HG03103 (cell line): ENCODE results near the gene DOC2A.
A peak's percentile ranks its signal among the peaks of the same experiment; 100 is the strongest.

Source experiments
- ATAC-seq: cut with Tn5 transposase; IDR thresholded peaks from one replicate; pipeline ENCODE4 v1.9.1; 2021; ENCODE audit warnings: low read depth; ENCODE audit not compliant: unreplicated experiment

The DOC2A gene

DNA sequence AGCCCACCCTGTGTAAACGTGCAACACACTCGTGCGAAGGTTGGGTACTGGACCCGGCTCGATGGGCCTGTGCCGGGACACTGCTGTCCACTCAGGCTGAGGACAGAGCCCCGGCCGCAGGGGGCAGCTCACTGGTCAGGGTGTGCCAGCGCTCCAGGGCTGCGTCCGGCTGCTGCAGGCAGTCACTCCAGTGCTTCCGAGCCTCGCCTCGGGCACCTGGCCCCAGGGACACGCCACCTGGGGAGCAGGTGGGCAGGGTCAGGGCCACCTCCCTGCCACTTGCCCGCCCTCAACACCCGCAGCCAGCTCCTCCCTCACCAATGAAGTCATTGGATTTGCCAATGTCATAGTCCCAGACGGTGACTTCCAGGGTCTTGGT is 4.7 kb downstream of the DOC2A start:
- ATAC-seq = no peak

DNA sequence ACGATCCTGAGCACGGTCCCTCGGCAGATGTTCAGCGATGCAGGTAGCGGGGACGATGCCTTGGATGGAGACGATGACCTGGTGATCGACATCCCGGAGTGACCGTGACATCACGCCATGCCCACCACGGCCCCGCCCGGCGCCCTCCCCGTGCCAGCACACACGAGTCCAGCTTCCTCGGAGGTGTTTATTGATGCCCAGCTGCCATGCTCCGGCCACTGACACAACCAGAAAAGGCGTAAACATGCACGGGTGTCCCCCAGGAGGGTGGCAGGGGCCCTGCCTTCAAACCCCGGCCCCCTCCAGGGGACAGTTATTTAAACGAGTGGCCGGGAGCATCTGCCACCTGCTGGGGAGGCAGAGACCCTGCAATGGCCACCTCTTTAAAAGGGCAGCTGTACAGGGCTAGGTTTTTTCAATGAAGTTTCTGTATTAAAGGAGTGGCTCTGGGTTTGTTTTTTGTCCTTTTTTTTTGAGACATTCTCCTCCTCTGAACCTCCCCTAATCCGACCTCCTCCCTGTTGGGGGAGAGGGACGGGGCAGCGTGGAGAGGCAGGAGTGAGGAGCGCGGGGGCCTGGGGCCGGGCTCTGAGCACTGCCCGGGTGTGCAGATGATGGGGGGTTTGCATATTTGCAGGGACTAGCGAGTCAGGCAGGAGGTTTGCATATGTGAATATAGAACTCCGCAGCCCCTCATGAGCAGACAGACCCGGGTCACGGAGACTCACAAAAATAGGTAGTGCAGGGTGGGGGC is 5.3 kb downstream of the DOC2A start:
- ATAC-seq = no peak

DNA sequence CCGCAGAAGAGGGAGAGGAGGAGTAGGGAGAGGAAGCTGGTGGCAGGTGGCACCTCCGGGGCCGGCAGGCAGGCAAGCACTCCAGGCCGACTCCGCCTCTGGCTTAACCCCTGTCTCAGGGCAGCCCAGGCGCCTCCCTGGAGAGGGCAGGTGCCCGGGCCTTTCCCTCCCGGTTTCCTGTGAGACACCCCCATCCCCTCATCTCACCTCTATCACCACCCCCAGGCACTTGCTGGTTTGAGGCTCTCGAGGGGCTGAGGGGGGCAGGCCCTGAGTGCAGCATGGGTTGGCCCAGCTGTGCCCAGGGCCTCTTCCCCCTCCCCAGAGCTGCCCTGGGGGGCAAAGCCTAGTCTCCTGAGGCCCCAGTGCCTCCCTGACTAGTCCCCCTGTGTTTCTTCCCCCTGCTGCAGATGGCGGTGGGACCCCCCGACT is 6.0 kb downstream of the DOC2A start:
- ATAC-seq = no peak

DNA sequence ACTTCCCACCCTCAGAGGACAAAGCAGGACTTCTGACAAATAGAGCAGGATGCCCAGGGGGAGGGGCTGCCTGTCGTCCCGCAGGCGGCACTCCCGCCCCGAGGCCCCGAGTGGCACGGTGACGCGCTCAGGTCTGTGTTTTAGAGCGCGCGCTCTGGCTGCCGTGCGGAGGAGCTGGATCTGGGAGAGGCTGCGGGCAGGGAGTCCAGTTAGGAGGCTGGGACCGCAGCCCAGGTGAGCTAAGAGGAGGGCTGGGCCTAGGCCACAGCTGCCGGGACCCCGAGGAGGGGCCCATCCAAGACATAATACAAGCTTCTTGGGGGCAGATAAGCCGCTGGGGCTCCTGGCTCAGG is 6.4 kb downstream of the DOC2A start:
- no peak for ATAC-seq

DNA sequence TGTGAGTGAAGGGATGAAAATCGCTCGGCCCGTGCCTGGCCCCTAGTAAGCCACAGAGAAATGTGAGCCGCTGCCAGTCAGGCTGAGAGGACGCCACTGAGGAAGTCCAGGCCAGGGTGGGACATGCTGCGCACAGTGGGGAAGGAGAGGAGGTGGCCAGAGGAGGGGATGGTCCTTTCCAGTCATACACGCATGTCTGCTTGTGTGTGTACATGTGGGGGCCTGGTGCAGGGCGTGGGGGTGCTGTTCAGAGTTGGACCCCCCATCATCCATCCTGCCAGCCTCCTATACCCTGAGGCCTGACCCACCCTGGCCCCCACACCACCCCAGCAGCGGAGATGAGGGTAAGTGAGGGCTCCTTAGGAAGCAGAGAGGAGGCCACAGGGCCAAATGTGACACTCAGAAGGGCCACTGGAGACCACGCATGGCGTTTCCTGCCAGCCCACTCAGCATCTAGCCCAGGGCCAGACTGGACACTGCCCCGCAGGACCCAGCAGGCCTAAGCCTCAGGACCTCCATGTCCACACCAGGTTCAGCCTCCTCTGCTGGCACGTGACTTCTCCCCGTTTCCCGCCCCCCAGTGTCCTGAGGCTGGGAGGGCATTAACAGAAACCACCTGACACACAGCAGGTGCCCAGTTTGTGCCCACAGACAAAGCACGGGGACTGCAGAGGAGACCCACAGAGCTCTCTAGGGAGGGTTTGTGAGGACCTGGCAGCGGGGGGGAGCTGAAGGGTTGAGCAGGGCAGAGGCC is 7.0 kb downstream of the DOC2A start:
- ATAC-seq = no peak

DNA sequence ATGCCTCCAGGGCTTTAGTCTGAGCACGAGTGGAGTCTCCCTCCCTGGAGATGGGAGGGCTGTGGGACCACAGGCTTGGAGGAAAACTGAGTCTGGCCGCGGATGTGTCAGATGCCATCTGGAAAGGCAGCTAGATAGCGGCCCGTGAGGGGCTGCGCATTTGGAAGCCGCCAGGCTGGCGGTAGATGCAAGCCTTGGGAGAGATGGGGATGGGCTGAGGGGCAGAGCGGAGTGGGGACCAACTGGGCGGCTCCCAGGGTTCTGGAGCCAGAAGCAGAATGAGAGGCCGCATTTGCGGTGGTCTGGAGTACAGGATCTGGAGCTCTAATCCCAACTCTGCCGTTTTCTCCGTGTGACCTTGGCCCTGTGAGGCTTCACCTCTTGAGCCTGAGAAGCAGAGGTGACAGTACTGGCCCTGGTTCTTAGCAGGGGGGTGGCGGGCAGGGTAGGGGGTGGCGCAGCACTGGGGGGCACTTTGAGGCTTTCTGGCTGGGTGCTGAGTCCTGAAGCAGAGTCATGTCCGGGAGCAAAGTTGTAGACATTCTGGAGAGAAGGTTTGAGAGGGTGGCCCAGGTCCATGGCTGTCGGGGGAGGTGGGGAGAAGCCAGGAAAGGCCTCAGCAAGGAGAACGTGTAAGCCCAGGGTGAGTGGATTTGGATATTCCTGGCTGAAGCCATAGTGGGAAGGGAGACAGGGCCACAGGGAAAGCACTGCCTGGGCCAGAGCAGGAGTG is 8.0 kb downstream of the DOC2A start:
- ATAC-seq = no peak

DNA sequence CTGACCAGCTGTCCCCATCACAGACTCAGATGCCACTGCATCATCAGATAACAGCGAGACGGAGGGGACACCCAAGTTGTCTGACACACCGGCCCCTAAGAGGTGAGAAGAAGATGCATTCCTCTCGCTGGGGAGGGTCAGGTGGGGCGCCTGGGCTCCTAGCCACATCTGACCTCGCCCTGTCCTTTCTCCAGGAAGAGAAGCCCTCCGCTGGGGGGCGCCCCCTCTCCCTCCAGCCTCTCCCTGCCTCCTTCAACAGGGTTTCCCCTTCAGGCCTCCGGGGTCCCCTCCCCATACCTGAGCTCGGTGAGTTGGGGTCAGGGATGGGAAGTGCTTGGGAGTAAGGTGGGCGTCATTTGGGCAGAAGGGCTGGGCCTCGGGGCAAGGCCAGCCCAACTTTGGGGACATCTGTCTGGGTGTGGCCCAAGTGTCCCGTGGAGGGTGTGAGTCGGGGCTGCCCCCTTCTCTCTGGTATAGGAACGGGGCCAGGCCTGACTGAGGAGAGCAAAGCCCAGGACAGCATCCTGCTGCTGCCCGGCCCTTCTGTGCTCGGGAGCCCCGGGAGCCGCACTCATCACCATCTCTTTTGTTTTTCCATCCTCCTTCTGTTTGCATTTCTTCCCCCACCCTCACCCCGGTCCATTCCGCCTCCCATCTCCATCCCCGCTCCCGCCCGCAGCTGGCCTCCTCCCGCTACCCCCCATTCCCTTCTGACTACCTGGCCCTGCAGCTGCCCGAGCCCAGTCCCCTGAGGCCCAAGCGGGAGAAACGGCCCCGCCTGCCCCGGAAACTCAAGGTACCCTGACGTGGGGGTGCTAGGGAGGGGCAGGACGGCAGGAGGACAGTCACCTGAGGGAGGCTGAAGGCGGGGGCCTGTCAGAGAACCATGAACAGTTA is 9.8 kb downstream of the DOC2A start:
- no peak for ATAC-seq

DNA sequence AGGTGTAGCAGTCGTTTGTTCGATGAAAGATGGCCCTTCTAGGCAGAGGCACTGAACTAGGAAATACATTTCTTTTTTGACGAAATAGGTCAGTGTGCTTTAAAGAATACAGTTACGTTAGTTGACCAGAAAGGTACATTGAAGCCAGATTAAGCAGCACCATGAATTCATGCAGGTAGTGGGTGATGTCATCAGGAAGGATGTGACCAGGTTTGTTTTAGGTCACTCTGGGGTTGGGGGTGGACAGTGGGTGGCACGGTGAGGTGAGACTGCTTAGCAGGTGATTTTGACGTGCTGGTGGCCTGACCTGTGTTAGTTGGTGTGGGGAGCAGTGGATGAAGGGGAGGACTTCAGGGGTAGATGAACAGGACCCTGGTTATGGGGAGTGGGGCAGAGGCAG is 11.2 kb downstream of the DOC2A start:
- ATAC-seq = no peak

DNA sequence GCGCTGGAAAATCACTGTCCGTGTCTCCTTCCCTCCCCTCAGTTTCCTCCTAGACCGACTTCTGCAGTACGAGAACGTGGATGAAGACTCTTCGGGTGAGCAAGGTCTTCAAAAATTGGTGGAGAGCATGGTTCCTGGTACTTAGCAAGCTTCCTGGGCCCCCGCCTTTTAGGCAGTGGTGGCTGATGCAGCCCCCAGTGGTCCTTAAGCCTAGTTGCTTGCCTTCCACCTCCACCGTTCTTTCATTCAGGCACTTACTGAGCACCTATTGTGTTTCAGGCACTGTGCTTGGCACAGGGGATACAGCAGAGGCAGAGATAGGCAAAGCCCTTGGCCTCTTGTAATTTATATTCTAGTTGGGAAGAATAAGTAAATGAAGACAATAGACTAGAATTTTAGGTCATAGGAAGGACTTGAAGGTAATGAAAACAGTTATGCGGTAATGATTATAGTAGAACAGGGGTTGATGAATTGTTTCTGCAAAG is 14.0 kb downstream of the DOC2A start:
- no peak for ATAC-seq

DNA sequence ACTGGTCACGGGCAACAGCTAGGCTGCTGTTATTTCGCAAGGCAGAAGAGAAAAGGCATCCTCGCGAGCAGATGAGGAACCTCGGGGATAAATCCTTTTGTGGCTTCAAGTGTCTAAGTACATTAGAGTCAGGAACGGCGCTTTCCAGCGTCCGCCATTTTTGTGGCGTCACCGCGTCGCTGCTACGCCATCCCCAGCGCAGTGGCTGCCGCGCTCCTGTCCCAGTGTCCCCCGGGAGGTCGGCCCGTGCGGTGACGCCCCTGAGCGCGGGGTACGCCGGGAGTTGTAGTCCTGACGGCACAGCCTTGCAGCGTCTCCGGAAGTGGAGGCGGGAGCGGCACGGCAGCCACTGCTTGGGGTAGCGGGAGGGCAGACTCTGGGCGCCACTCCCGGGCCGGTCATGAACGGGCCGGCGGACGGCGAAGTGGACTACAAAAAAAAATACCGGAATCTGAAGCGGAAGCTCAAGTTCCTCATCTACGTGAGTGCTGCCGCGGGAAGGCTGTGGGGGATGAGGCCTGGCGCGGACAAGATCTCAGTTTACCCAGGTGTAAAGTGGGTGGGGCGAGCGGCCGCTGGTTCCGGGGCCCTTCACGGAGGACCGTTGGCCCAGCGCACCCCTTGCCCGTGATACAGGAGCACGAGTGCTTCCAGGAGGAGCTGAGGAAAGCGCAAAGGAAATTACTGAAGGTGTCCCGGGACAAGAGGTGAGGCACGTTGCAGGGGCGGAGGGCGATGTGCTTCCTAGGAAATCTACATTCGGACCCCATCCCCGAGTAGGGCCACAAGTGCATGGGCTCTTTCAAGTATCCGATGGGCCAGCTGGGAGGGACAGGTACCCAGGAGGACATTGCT is 14.7 kb downstream of the DOC2A start, which contains the start of gene INO80E:
Gene INO80E (plus strand): TSS at position 331 of the 855 bp plus-strand sequence. CDS start 70 bp downstream, at position 401.
- ATAC-seq = peak; percentile 90

DNA sequence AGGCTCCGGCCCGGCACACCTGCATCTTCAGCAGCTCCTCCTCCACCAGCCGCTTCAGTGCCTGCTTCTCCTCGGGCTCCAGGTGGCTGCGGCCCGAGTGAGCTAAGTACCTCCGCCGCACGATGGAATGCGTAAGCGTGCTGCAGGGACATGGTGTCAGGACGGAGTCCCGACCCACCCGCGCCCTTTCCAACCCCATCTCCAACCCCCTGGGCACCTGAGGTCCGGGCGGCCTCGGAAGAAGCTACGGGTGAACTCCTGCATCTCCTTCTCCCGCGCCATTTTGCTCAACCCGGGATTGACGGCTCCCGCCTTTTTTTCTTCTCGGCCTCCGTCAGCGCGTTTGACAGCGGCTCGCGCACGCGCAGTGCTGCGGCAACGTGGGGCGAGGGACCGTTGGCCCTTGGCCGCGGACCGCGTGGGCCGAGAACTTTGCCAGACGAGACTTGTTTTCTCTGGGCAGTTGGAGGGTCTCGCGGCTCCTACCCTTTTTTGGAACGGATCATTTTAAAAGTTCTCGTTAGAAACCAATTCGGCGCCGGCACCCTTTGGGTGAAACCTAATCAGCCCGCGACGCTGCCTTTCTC is 15.4 kb downstream of the DOC2A start, which contains the start of gene HIRIP3:
Gene HIRIP3 (minus strand): TSS at position 294 of the 587 bp plus-strand sequence. CDS start 12 bp downstream, at position 282.
- ATAC-seq = peak; percentile 42

DNA sequence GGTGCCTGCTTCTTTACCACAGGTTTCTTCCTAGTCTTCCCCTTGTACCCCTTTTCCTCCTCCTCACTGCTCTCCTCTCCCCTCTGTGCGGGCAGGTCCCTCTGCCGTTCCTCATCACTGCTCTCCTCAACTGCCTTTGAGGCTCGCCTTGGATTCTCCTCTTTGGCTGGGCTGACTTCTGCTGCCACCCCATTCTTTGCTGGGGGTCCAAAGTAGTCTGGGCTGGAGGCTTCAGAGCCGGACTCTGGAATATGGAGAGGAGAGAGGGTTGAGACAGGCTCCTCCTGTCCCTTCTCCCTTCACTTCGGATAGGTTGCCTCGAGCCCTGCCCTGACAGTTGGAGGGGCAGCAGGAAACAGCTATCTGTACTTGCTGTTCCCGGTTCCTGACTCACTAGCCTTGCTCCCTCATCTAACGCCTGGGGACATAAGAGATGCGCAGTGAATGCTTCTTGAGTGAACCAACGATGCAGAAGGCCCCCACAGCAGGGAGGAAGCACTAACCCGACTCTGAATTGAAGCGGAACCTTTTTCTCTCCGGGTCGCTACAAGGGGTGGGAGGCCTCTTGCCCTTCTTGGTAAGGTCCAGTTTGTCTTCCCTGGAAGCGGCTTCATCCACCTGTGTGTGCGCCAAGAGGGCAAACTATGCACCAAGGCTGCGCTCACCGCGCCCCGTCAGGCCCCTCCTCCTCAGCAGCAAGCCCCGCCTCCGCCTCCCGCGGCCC is 16.1 kb downstream of the DOC2A start:
- ATAC-seq = no peak

DNA sequence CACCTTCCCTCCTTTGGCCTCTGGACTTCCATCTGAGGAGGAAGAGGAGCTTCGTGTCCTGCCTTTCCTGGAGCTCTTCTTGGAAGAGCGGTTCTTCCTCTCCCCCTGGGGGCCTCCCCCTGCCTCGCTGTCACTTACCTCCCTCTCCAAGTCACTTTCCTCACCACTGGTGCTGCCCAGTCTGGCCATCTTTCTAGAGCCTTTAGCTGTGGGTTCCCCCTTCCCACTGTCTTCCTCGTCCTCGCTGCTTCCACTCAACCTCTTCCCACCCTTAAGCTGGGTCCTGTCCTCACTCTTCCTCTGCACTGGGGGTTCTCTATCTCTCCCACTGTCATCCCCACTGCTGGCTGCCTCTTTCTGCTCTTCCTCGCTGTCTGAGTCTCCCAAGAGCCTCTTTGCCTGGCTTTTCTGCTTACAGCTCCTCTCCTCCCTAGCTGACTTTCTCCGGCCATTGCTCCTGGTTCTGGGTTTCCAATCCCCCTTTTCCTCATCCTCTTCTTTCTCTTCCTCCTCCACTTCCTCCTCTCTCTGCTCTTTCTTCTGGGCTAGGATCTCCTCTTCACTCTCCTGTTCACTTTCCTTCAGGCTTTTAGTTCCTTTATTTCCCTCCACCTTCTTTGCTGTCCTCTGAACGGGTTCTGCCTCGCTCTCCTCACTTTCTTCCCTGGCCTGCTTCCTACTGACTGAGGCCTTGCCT is 16.8 kb downstream of the DOC2A start:
- ATAC-seq = no peak

DNA sequence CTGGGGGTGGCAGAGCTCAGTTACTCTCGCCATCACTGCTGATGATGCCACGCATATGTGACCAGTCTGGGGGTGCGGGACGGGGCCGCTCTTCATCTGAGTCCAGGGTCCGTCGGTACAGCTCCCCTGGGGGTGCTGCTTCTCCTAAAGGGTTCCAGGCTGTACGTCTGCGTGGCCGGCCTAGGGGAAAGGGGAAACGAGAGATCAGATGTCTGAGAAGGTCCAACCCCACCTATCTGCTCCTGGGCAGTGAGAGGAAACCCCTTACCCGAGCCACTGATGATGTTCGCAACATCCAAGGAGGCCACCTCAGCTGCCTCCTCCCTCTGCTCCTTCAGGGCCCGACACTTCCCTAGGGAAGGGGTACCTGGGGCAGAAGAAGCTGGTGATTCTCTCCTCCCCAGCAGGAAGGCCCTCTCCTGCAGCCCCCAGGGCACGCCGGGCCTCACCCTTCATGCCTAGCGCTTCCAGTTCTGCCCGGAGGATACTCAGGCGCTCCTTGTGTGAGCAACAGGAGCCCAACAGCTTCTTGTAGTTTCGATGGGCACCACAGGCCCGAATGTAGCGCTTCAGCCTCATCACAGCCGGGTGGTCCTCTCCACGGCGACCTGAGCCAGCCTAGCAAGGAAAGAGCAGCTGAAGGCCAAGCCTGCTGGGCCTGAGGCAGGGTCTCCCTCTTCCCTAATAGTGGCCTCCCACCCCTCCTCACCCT is 17.5 kb downstream of the DOC2A start:
- ATAC-seq = no peak

DNA sequence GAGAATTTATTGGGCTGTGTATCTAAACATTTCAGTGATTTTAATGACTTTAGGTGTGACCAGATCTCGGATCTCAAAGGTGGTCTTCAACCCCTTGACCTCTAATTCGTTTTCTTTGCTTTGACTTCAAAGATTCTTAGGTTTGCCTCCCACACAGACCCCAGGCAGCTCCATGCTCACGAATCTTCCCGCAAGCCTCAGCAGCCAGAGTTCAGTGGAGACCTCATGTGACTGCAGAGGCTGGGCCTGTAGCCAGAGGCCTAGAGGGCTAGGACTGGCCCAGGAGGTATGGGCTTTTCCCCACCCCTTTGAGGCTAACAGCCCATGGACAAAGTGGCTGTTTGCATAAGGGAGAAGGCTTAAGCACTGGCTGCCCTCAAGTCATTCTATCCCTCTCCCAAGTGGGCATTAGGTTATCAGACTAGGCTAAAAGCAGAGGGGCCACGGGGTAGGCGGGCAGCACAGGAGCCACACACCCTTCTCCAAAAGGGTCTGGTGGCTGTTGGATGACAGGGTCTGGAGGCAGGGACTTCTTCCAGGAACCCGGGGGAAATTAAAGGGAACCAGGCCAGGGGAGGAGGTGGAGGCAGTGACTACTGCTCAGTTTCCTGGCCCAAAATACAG is 18.4 kb downstream of the DOC2A start:
- no peak for ATAC-seq

DNA sequence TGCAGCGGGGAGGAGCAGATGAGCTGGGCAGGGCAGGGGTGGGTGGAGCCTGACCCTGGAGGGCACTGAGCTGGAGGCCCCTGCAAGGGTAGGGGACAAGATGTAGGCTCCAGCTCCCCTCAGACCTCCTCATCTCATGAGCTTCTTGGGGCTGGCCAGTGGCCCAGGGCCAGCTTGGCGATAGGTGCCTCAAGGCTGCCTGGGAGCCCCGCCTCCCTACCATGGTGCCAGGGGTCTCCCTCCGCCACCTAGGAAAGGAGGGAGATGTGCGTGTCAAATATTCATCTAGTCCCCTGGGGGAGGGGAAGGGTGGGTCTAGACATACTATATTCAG is 19.3 kb downstream of the DOC2A start:
- ATAC-seq = no peak
